HepG2 (cell line): Measurements from ENCODE around the gene GGCT. TPM values are rescaled to one million over a fixed set of nuclear protein-coding genes. Genes with fewer than 3 reads are reported as not detected.

ENCODE experiments used
- ATAC-seq: fragments of 200-7000 bp; cut with Tn5 transposase; 3 replicates; pipeline ENCODE4 v1.9.1; 2020; ENCODE audit warnings: mild to moderate bottlenecking, moderate library complexity
- BruUV-seq: library from RNA; stranded (reverse); fragments of 400-500 nt; replicated peaks from 2 replicates; lab custom pipeline; 2021; lab: Mats Ljungman, UMichigan
- CTCF ChIA-PET: fragments of 300-600 bp; formaldehyde crosslinking; extraction: SDS; loops from one replicate; lab custom pipeline; 2021; ENCODE audit warnings: low total read pairs, inconsistent platforms, low intra/inter-chr PET ratio; lab: Yijun Ruan, JAX
- POLR2A ChIA-PET: fragments of 350-600 bp; sonication (Branson Sonifier 250); formaldehyde crosslinking; loops from one replicate; lab custom pipeline; 2020; ENCODE audit warnings: antibody characterized with exemption, inconsistent platforms; lab: Yijun Ruan, JAX
- DNase-seq: peaks from one replicate; pipeline ENCODE4 v3.0.0-alpha.2; 2015; ENCODE audit warnings: low spot score
- FAIRE-seq: peaks from 3 replicates; lab custom pipeline; 2011; peaks lifted over from hg19 to GRCh38; lab: Jason Lieb, UNC
- H2AFZ ChIP-seq: one replicate; pipeline ENCODE4 v1.6.1; 2011; ENCODE audit warnings: low read length, inconsistent platforms
- H3K27ac ChIP-seq: fragments of 300-600 bp; 3 replicates; pipeline ENCODE4 v1.8.0; 2011; ENCODE audit warnings: mixed run types, mild to moderate bottlenecking, mixed read lengths, low read length, inconsistent platforms; ENCODE audit not compliant: insufficient read depth; ENCODE audit errors: extremely low read length
- H3K27me3 ChIP-seq, 2 experiments: fragments of 200-600 bp in 1 of 2; 2 replicates in 1 of 2; 3 replicates in 1 of 2; pipeline versions ENCODE4 v1.6.0 to v1.8.0; 2011; ENCODE audit warnings: low read length in 2 of 2, mild to moderate bottlenecking in 2 of 2, moderate library complexity in 2 of 2, inconsistent platforms in 1 of 2; ENCODE audit not compliant: insufficient read depth in 2 of 2, control insufficient read depth in 1 of 2
- H3K36me3 ChIP-seq, 2 experiments: fragments of 200-600 bp in 1 of 2; replicated peaks in 1 of 2; 2 replicates in 1 of 2; 3 replicates in 1 of 2; pipeline versions ENCODE4 v1.5.1 to v1.8.0; 2011; ENCODE audit warnings: low read length in 2 of 2, inconsistent platforms in 1 of 2; ENCODE audit not compliant: insufficient read depth in 2 of 2, control insufficient read depth in 1 of 2
- H3K4me1 ChIP-seq: 2 replicates; pipeline ENCODE4 v1.5.1; 2012; ENCODE audit warnings: low read length, inconsistent platforms; ENCODE audit not compliant: insufficient read depth
- H3K4me2 ChIP-seq: 2 replicates; pipeline ENCODE4 v1.6.0; 2011; ENCODE audit warnings: low read depth, low read length, inconsistent platforms
- H3K4me3 ChIP-seq, 3 experiments: fragments of 200-600 bp in 1 of 3; sonication (generic), shearing (Covaris generic) in 1 of 3; replicated peaks in 1 of 3; 2 replicates each; pipeline ENCODE4 v1.5.1; 2011 to 2016; ENCODE audit warnings: low read length in 3 of 3, inconsistent platforms in 2 of 3, low read depth in 2 of 3, mild to moderate bottlenecking in 2 of 3, control low read depth in 1 of 3, mixed read lengths in 1 of 3; ENCODE audit not compliant: insufficient read depth in 1 of 3
- H3K79me2 ChIP-seq: one replicate; pipeline ENCODE4 v1.6.1; 2011; ENCODE audit warnings: low read length, inconsistent platforms; ENCODE audit not compliant: insufficient read depth
- H3K9ac ChIP-seq: 2 replicates; pipeline ENCODE4 v1.6.0; 2011; ENCODE audit warnings: mild to moderate bottlenecking, low read depth, low read length, inconsistent platforms; ENCODE audit not compliant: insufficient read depth
- H3K9me3 ChIP-seq: 2 replicates; pipeline ENCODE4 v1.5.1; 2012; ENCODE audit warnings: mild to moderate bottlenecking, low read length
- H4K20me1 ChIP-seq: 2 replicates; pipeline ENCODE4 v1.6.0; 2011; ENCODE audit warnings: inconsistent platforms, mild to moderate bottlenecking, low read length, moderate library complexity; ENCODE audit not compliant: insufficient read depth
- ARNTL ChIP-seq: sonication (generic); formaldehyde crosslinking; IDR thresholded peaks from 2 replicates; pipeline ENCODE4 v1.4.0; 2020; ENCODE audit warnings: mild to moderate bottlenecking, missing genetic modification reagents
- ERF ChIP-seq: IDR thresholded peaks from 2 replicates; pipeline ENCODE4 v1.6.1; 2018; ENCODE audit warnings: missing biosample characterization, missing genetic modification reagents
- MYC ChIP-seq: sonication (generic); formaldehyde crosslinking; IDR thresholded peaks from 2 replicates; pipeline ENCODE4 v1.9.0; 2021; ENCODE audit warnings: missing genetic modification reagents, borderline replicate concordance
- THRA ChIP-seq: sonication (generic); formaldehyde crosslinking; IDR thresholded peaks from 2 replicates; pipeline ENCODE4 v1.4.0; 2020; ENCODE audit warnings: missing genetic modification reagents, borderline replicate concordance
- ZHX2 ChIP-seq, 2 experiments: sonication (generic) in 1 of 2; formaldehyde crosslinking in 1 of 2; IDR thresholded peaks; 2 replicates each; pipeline versions ENCODE4 v1.6.1 to v1.9.0; 2014 to 2022; ENCODE audit warnings: antibody characterized with exemption in 1 of 2, borderline replicate concordance in 1 of 2, inconsistent platforms in 1 of 2, low read depth in 1 of 2, missing genetic modification reagents in 1 of 2
- ZNF180 ChIP-seq: sonication (generic); formaldehyde crosslinking; IDR thresholded peaks from 2 replicates; pipeline ENCODE4 v1.4.0; 2020; ENCODE audit warnings: low read depth, missing genetic modification reagents, borderline replicate concordance
- WGBS: methylation state at CpG from one replicate; pipeline ENCODE4 v1.1.6; 2017; ENCODE audit warnings: low lambda C conversion rate; 5-methylcytosine and 5-hydroxymethylcytosine counted together
- in situ Hi-C: cut with HindIII; loops from 2 replicates; pipeline ENCODE4 v1.10.0; 2017; ENCODE audit warnings: low pct_unique_long_range_greater_than_20kb; ENCODE audit not compliant: extremely low pct_ligation_motif_present
- intact Hi-C: fragments of 100-400 bp; cut with micrococcal nuclease; formaldehyde crosslinking; loops from one replicate; pipeline ENCODE4 v1.10.0; 2022; ENCODE audit not compliant: unreplicated experiment
- polyA plus RNA-seq, 8 experiments: library from polyadenylated mRNA; depleted of rRNA in 3 of 8; stranded (reverse) in 7 of 8; unstranded in 1 of 8; fragments of >200 nt; fragmentation: Illumina TruSeq in 4 of 8; extraction: Trizol in 4 of 8; gene quantifications; 2 replicates each; pipeline versions ENCODE4 v1.2.1 to v1.2.3, GENCODE V29; 2011 to 2016; ENCODE audit warnings: low read depth in 4 of 8, missing spikeins in 1 of 8, mixed read lengths in 1 of 8; ENCODE audit not compliant: insufficient read depth in 1 of 8
- total RNA-seq, 5 experiments: library from RNA; depleted of rRNA; stranded (reverse); fragments of >200 nt; fragmentation: Illumina TruSeq; extraction: Trizol; gene quantifications; 2 replicates each; pipeline ENCODE4 v1.2.3, GENCODE V29; 2016; ENCODE audit warnings: low read depth in 1 of 5

Gene GGCT
- total and polyA plus RNA-seq, 2 of the 13 experiments (the other 11 are each of a cell fraction or from before 2014, with no cell fraction given) = 19.5 to 78.3 TPM

DNA sequence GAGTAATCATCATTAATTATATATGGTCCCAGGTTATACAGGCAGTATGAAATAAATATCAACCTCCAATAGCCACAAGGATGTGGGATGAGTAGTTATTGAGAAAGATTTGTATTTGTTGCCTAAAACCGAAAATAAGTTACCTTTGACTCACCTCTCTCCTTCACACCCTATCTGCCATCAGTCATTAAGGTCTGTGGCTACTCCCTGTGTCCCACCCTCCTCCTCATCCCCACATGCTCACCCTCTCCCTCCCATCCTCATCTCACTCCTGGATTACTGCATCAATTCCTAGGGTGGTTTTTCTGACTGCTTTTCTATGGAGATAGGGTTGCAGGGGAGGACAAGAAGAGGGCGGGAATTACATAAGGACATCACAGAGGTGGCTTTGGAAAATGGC lies 9.1 kb upstream of the GGCT start:
- no peak for TF ChIP-seq ZNF180 (CRISPR knock-in tag)
- no peak for TF ChIP-seq MYC (CRISPR knock-in tag)
- no peak for TF ChIP-seq ZHX2 (IDR thresholded peaks at IDR 0.05; ENCODE audit: low read depth)
- TF ChIP-seq ZHX2 (CRISPR knock-in tag; IDR thresholded peaks at IDR 0.05; ENCODE audit: borderline replicate concordance) = no peak
- TF ChIP-seq THRA = no peak
- no peak for TF ChIP-seq ARNTL
- TF ChIP-seq ERF (CRISPR knock-in tag) = no peak
- WGBS = 39% methylated on average over 2 of the region's 2 CpGs
- intact Hi-C loops = no loop called here
- Histone ChIP-seq H3K4me2 (no peak overlapping the region), H4K20me1 (no peaks in the 10 kb centered on the region), H3K79me2 (no peaks in the 10 kb centered on the region), H3K27me3 (no peaks in the 10 kb centered on the region), H3K9ac (no peak overlapping the region), H2AFZ (no peak overlapping the region), H3K27ac (no peak overlapping the region), H3K4me3 (no peak overlapping the region), H3K9me3 (no peaks in the 10 kb centered on the region), H3K36me3 (no peaks in the 10 kb centered on the region), H3K4me1 (no peaks in the 10 kb centered on the region)
- FAIRE-seq (no peak), DNase-seq (no peak), ATAC-seq (no peak)
- ChIA-PET POLR2A (no interaction called here), CTCF (no interaction called here)
- in situ Hi-C loops = no loop called here
- no TSS peak for BruUV-seq
